HepG2 (cell line): ENCODE results near the gene REEP2. TPM values are rescaled to one million over a fixed set of nuclear protein-coding genes. Genes with fewer than 3 reads are reported as not detected.
A peak's percentile ranks its signal among the peaks of the same experiment; 100 is the strongest.

ENCODE experiments used
- AGO2 ChIP-seq: fragments of 200-400 bp; formaldehyde crosslinking; optimal IDR thresholded peaks from 2 replicates; pipeline ENCODE3; 2017; ENCODE audit warnings: mild to moderate bottlenecking, low read depth, low read length, moderate library complexity
- CEBPG ChIP-seq: IDR thresholded peaks from 2 replicates; pipeline ENCODE4 v1.6.1; 2016
- CHD2 ChIP-seq: IDR thresholded peaks from 2 replicates; pipeline ENCODE4 v1.6.1; 2011; ENCODE audit warnings: low read depth, low read length, improper control_type of control experiment
- GABPB1 ChIP-seq: IDR thresholded peaks from 2 replicates; pipeline ENCODE4 v1.6.1; 2016; ENCODE audit warnings: mild to moderate bottlenecking, missing genetic modification reagents, moderate library complexity, missing compliant biosample characterization
- HNRNPL ChIP-seq: fragments of 200-400 bp; formaldehyde crosslinking; IDR thresholded peaks from 2 replicates; pipeline ENCODE4 v1.6.1; 2017; ENCODE audit warnings: mild to moderate bottlenecking, low read depth, low read length
- IKZF1 ChIP-seq: fragments of 450-650 bp; IDR thresholded peaks from 2 replicates; pipeline ENCODE4 v1.7.1; 2016
- LCORL ChIP-seq, 2 experiments: fragments of 450-650 bp in 1 of 2; sonication (generic) in 1 of 2; formaldehyde crosslinking in 1 of 2; IDR thresholded peaks; 2 replicates each; pipeline versions ENCODE4 v1.5.0 to v1.6.1; 2017 to 2020; ENCODE audit warnings: antibody characterized with exemption in 1 of 2, missing genetic modification reagents in 1 of 2
- MXD4 ChIP-seq: IDR thresholded peaks from 2 replicates; pipeline ENCODE4 v1.6.1; 2016; ENCODE audit warnings: mild to moderate bottlenecking, missing biosample characterization, missing genetic modification reagents
- POLR2A ChIP-seq, 2 experiments: IDR thresholded peaks; 2 replicates each; pipeline ENCODE4 v1.6.1; 2011; ENCODE audit warnings: low read depth in 2 of 2, low read length in 2 of 2, mild to moderate bottlenecking in 1 of 2, moderate library complexity in 1 of 2; ENCODE audit not compliant: insufficient read depth in 1 of 2
- RELA ChIP-seq: sonication (generic); formaldehyde crosslinking; IDR thresholded peaks from 2 replicates; pipeline ENCODE4 v1.4.0; 2020; ENCODE audit warnings: missing genetic modification reagents
- SMARCE1 ChIP-seq: fragments of 450-650 bp; IDR thresholded peaks from 2 replicates; pipeline ENCODE4 v1.6.1; 2017; ENCODE audit warnings: borderline replicate concordance
- SP4 ChIP-seq: sonication (generic); formaldehyde crosslinking; IDR thresholded peaks from 2 replicates; pipeline ENCODE4 v1.8.1; 2023; ENCODE audit warnings: mild to moderate bottlenecking, missing genetic modification reagents
- TAF1 ChIP-seq: sonication (generic); formaldehyde crosslinking; IDR thresholded peaks from 2 replicates; pipeline ENCODE4 v1.4.0; 2020; ENCODE audit warnings: missing genetic modification reagents
- ZBTB21 ChIP-seq: sonication (generic); formaldehyde crosslinking; IDR thresholded peaks from 2 replicates; pipeline ENCODE4 v1.4.0; 2020; ENCODE audit warnings: missing genetic modification reagents
- ZNF224 ChIP-seq: sonication (generic); formaldehyde crosslinking; IDR thresholded peaks from 2 replicates; pipeline ENCODE4 v1.5.0; 2020; ENCODE audit warnings: mild to moderate bottlenecking, missing genetic modification reagents
- ZNF234 ChIP-seq: sonication (generic); formaldehyde crosslinking; conservative IDR thresholded peaks from 2 replicates; pipeline ENCODE4 v1.5.1; 2020; ENCODE audit warnings: mild to moderate bottlenecking, missing genetic modification reagents
- ZNF274 ChIP-seq: sonication (generic); formaldehyde crosslinking; IDR thresholded peaks from 2 replicates; pipeline ENCODE4 v1.5.1; 2020; ENCODE audit warnings: mild to moderate bottlenecking, missing genetic modification reagents
- ZNF446 ChIP-seq: sonication (generic); formaldehyde crosslinking; IDR thresholded peaks from 2 replicates; pipeline ENCODE4 v1.5.0; 2020; ENCODE audit warnings: mild to moderate bottlenecking, missing genetic modification reagents
- ZNF562 ChIP-seq: sonication (generic); formaldehyde crosslinking; IDR thresholded peaks from 2 replicates; pipeline ENCODE4 v1.8.0; 2022; ENCODE audit warnings: missing genetic modification reagents, borderline replicate concordance
- ZNF563 ChIP-seq: sonication (generic); formaldehyde crosslinking; IDR thresholded peaks from 2 replicates; pipeline ENCODE4 v1.8.0; 2022; ENCODE audit warnings: mild to moderate bottlenecking, moderate library complexity, missing genetic modification reagents
- ZSCAN25 ChIP-seq: sonication (generic); formaldehyde crosslinking; IDR thresholded peaks from 2 replicates; pipeline ENCODE4 v1.8.0; 2022; ENCODE audit warnings: mild to moderate bottlenecking, missing genetic modification reagents
- polyA plus RNA-seq, 8 experiments: library from polyadenylated mRNA; depleted of rRNA in 3 of 8; stranded (reverse) in 7 of 8; unstranded in 1 of 8; fragments of >200 nt; fragmentation: Illumina TruSeq in 4 of 8; extraction: Trizol in 4 of 8; gene quantifications; 2 replicates each; pipeline versions ENCODE4 v1.2.1 to v1.2.3, GENCODE V29; 2011 to 2016; ENCODE audit warnings: low read depth in 4 of 8, missing spikeins in 1 of 8, mixed read lengths in 1 of 8; ENCODE audit not compliant: insufficient read depth in 1 of 8
- total RNA-seq, 5 experiments: library from RNA; depleted of rRNA; stranded (reverse); fragments of >200 nt; fragmentation: Illumina TruSeq; extraction: Trizol; gene quantifications; 2 replicates each; pipeline ENCODE4 v1.2.3, GENCODE V29; 2016; ENCODE audit warnings: low read depth in 1 of 5
- TF ChIP-seq, protein P1 (sequence below): sonication (generic); formaldehyde crosslinking; IDR thresholded peaks from 2 replicates; pipeline ENCODE4 v1.4.0; 2020; ENCODE audit warnings: missing genetic modification reagents, borderline replicate concordance
- TF ChIP-seq, protein P2 (sequence below): sonication (generic); formaldehyde crosslinking; IDR thresholded peaks from 2 replicates; pipeline ENCODE4 v1.4.0; 2020; ENCODE audit warnings: missing genetic modification reagents
- TF ChIP-seq, protein P3 (sequence below): sonication (generic); formaldehyde crosslinking; IDR thresholded peaks from 2 replicates; pipeline ENCODE4 v1.4.0; 2020; ENCODE audit warnings: low read depth, mild to moderate bottlenecking, missing genetic modification reagents

The REEP2 gene
- total and polyA plus RNA-seq, 2 of the 13 experiments (the other 11 are each of a cell fraction or from before 2014, with no cell fraction given), result 5.3 to 7.8 TPM

DNA sequence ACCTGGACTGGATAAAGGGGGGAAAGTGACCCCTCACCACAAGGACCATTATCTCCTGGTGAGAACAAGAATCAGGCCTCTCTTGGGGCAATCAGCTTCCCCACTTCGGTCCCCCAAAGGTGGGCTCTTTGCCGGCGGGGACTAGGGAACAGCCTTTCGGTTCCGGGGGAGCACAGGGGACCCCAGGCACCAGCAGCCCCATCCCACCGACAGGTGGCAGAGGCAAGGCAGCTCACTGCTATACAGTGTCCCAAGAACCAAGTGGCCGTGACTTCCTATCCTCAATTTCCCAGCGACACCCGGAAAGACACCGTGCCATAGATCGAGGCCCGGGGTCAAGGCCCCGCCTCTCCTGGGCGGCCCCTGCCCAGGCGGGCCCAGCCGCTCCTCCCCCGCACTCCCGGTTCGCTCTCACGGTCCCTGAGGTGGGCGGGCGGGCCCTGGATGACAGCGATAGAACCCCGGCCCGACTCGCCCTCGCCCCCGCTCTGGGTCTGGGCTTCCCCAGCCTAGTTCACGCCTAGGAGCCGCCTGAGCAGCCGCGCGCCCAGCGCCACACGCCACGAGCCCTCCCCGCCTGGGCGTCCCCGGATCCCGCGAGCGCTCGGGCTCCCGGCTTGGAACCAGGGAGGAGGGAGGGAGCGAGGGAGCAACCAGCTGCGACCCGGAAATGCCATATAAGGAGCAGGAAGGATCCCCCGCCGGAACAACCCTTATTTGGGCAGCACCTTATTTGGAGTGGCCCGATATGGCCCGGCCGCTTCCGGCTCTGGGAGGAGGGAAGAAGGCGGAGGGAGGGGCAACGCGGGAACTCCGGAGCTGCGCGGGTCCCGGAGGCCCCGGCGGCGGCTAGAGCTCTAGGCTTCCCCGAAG is 25.8 kb downstream of the REEP2 start (continued):
- TF ChIP-seq, protein P1, sequence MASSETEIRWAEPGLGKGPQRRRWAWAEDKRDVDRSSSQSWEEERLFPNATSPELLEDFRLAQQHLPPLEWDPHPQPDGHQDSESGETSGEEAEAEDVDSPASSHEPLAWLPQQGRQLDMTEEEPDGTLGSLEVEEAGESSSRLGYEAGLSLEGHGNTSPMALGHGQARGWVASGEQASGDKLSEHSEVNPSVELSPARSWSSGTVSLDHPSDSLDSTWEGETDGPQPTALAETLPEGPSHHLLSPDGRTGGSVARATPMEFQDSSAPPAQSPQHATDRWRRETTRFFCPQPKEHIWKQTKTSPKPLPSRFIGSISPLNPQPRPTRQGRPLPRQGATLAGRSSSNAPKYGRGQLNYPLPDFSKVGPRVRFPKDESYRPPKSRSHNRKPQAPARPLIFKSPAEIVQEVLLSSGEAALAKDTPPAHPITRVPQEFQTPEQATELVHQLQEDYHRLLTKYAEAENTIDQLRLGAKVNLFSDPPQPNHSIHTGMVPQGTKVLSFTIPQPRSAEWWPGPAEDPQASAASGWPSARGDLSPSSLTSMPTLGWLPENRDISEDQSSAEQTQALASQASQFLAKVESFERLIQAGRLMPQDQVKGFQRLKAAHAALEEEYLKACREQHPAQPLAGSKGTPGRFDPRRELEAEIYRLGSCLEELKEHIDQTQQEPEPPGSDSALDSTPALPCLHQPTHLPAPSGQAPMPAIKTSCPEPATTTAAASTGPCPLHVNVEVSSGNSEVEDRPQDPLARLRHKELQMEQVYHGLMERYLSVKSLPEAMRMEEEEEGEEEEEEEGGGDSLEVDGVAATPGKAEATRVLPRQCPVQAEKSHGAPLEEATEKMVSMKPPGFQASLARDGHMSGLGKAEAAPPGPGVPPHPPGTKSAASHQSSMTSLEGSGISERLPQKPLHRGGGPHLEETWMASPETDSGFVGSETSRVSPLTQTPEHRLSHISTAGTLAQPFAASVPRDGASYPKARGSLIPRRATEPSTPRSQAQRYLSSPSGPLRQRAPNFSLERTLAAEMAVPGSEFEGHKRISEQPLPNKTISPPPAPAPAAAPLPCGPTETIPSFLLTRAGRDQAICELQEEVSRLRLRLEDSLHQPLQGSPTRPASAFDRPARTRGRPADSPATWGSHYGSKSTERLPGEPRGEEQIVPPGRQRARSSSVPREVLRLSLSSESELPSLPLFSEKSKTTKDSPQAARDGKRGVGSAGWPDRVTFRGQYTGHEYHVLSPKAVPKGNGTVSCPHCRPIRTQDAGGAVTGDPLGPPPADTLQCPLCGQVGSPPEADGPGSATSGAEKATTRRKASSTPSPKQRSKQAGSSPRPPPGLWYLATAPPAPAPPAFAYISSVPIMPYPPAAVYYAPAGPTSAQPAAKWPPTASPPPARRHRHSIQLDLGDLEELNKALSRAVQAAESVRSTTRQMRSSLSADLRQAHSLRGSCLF (CRISPR knock-in tag), result no peak
- TF ChIP-seq, protein P2, sequence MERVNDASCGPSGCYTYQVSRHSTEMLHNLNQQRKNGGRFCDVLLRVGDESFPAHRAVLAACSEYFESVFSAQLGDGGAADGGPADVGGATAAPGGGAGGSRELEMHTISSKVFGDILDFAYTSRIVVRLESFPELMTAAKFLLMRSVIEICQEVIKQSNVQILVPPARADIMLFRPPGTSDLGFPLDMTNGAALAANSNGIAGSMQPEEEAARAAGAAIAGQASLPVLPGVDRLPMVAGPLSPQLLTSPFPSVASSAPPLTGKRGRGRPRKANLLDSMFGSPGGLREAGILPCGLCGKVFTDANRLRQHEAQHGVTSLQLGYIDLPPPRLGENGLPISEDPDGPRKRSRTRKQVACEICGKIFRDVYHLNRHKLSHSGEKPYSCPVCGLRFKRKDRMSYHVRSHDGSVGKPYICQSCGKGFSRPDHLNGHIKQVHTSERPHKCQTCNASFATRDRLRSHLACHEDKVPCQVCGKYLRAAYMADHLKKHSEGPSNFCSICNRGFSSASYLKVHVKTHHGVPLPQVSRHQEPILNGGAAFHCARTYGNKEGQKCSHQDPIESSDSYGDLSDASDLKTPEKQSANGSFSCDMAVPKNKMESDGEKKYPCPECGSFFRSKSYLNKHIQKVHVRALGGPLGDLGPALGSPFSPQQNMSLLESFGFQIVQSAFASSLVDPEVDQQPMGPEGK (CRISPR knock-in tag), result peak; percentile 79
- TF ChIP-seq ZNF446 (CRISPR knock-in tag) (0 out of 2 replicates have a peak, but pooled peaks have one; percentile 28), LCORL (IDR thresholded peaks at IDR 0.05) (no peak), LCORL (CRISPR knock-in tag; IDR thresholded peaks at IDR 0.05) (peak; percentile 43; the same call in 1 of the 2 replicates), ZNF234 (no peak; the same call in 1 of the 2 replicates), CEBPG (CRISPR knock-in tag) (no peak), ZNF224 (CRISPR knock-in tag) (peak; percentile 93), ZSCAN25 (CRISPR knock-in tag) (peak; percentile 34; the same call in 1 of the 2 replicates), POLR2A (IDR thresholded peaks at IDR 0.05; ENCODE audit: insufficient read depth in 1 of 2, low read depth in 2 of 2, low read length in 2 of 2) (peak in 1 of 2 experiments; percentile 65; a peak in 1 of 4 replicates), SMARCE1 (no peak), GABPB1 (peak; percentile 72), RELA (CRISPR knock-in tag) (no peak), ZNF562 (CRISPR knock-in tag) (no peak), MXD4 (CRISPR knock-in tag) (peak; percentile 42; the same call in 1 of the 2 replicates), HNRNPL (no peak), TAF1 (CRISPR knock-in tag) (peak; percentile 50), ZBTB21 (no peak), SP4 (no peak; the same call in 1 of the 2 replicates), CHD2 (peak; percentile 92), AGO2 (peak; percentile 53), ZNF274 (peak; percentile 71), IKZF1 (no peak), ZNF563 (CRISPR knock-in tag) (peak; percentile 60; the same call in 1 of the 2 replicates)
- TF ChIP-seq, protein P3, sequence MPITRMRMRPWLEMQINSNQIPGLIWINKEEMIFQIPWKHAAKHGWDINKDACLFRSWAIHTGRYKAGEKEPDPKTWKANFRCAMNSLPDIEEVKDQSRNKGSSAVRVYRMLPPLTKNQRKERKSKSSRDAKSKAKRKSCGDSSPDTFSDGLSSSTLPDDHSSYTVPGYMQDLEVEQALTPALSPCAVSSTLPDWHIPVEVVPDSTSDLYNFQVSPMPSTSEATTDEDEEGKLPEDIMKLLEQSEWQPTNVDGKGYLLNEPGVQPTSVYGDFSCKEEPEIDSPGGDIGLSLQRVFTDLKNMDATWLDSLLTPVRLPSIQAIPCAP (CRISPR knock-in tag), result no peak
